AG09319 (cell line): ENCODE data around the gene HDAC4.

Experiments
- DNase-seq: peaks from one replicate; pipeline ENCODE4 v3.0.0-alpha.2; 2010; ENCODE audit warnings: low read depth; ENCODE audit errors: extremely low read depth
- CTCF ChIP-seq: IDR thresholded peaks from 2 replicates; pipeline ENCODE4 v1.5.1; 2011; ENCODE audit warnings: low read depth, mild to moderate bottlenecking, inconsistent platforms, low read length, moderate library complexity

Gene HDAC4

GRCh38 chr2:239024226-239024625 is 376.6 kb downstream of the HDAC4 start:
- no peak for DNase-seq
- TF ChIP-seq CTCF: no peak

- TF ChIP-seq CTCF: no peak
- DNase-seq: no peak
These were observed 378.2 kb downstream of the HDAC4 start for GRCh38 chr2:239022437-239023260.

GRCh38 chr2:239021651-239022436 is 379.0 kb downstream of the HDAC4 start:
- no peak for DNase-seq

GRCh38 chr2:239021224-239021623 is 379.6 kb downstream of the HDAC4 start:
- TF ChIP-seq CTCF: no peak
- no peak for DNase-seq

More at GRCh38 chr2:239021651-239022436, 379.0 kb downstream of the HDAC4 start:
- no peak for TF ChIP-seq CTCF

- DNase-seq: no peak
- no peak for TF ChIP-seq CTCF
These were observed 380.2 kb downstream of the HDAC4 start for GRCh38 chr2:239020541-239021041.

- no peak for TF ChIP-seq CTCF
- DNase-seq: no peak
These were observed 381.6 kb downstream of the HDAC4 start for GRCh38 chr2:239019183-239019581.
